ENCODE data around the gene CHCHD3. TPM values are rescaled to one million over a fixed set of nuclear protein-coding genes. Genes with fewer than 3 reads are reported as not detected.
"Not testable (repeated sequence)": the region's sequence is repeated elsewhere in the genome, so short reads cannot be mapped to it uniquely, and the experiment has no call there.

CHCHD3 gene
- total and polyA plus RNA-seq, 2 donors (not counting 1 experiment from before 2014, with no cell fraction given) = 80.8 to 94.0 TPM

DNA sequence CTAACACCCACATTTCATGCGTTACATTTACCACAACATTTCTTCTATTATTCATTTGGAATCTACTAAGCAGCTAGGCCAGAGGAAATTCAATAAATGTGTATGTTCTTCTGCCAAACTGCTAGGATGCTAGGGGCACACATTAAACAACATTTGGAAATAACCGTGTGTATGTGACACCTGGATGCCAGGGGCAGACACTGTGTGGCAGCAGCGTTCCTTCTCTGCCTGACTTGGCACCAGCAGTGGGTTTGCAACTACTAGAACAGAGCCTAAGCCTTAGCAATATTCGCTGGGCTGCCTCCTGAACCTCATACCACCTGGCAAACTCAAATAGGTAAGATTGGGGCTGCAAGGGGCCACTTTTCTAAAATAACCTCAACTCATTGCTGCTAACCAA lies 182.1 kb downstream of the CHCHD3 start:
- DNase-seq (ENCODE audit: low read depth in 2 of 2) = no peak
- no peak overlapping the region for H3K9ac ChIP-seq (ENCODE audit: insufficient read depth, low read length)
- no peak overlapping the region for H3K27ac ChIP-seq (ENCODE audit: insufficient read depth, low read length)
- no peaks in the 10 kb centered on the region for H3K4me1 ChIP-seq (ENCODE audit: control insufficient read depth, extremely low read depth, insufficient read depth, low read length)
- no peaks in the 10 kb centered on the region for H3K79me2 ChIP-seq (ENCODE audit: control insufficient read depth, insufficient read depth, low read length)
- no peaks in the 10 kb centered on the region for H3K27me3 ChIP-seq (ENCODE audit: control insufficient read depth, insufficient read depth, low read length)
- no peaks in the 10 kb centered on the region for H3K9me3 ChIP-seq (ENCODE audit: control insufficient read depth, insufficient read depth, low read depth, low read length)
- no peak overlapping the region for H3K4me2 ChIP-seq (ENCODE audit: extremely low read depth, insufficient read depth, low read length)
- no peaks in the 10 kb centered on the region for H4K20me1 ChIP-seq (ENCODE audit: control insufficient read depth, extremely low read depth, insufficient read depth, low read length)
- H3K36me3 ChIP-seq (ENCODE audit: control insufficient read depth, insufficient read depth, low read length) = no peaks in the 10 kb centered on the region
- no peak overlapping the region for H2AFZ ChIP-seq (ENCODE audit: low read length)
- H3K4me3 ChIP-seq (replicated peaks in 1 of 4; ENCODE audit: control extremely low read depth in 1 of 4, insufficient read depth in 1 of 4, low read depth in 3 of 4, low read length in 4 of 4) = no peak overlapping the region
- no peak for TF ChIP-seq EZH2 (IDR thresholded peaks at IDR 0.05; ENCODE audit: low read length, missing control alignments)
- TF ChIP-seq CTCF (conservative IDR thresholded peaks at IDR 0.05 in 1 of 2, IDR thresholded peaks at IDR 0.05 in 1 of 2; ENCODE audit: low read depth in 1 of 2, low read length in 2 of 2) = no peak

DNA sequence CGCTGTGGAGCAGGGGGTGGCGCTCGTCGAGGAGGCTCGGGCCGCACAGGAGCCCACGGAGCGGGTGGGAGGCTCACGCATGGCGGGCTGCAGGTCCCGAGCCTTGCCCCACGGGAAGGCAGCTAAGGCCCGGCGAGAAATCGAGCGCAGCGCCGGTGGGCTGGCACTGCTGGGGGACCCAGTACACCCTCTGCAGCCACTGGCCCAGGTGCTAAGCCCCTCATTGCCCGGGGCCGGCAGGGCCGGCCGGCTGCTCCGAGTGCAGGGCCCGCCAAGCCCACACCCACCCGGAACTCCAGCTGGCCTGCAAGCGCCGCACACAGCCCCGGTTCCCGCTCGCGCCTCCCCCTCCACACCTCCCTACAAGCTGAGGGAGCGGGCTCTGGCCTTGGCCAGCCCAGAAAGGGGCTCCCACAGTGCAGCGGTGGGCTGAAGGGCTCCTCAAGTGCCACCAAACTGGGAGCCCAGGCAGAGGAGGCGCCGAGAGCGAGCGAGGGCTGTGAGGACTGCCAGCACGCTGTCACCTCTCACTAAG lies 183.2 kb downstream of the CHCHD3 start:
- not testable (repeated sequence) for H3K4me3 ChIP-seq (replicated peaks in 1 of 4; ENCODE audit: control extremely low read depth in 1 of 4, insufficient read depth in 1 of 4, low read depth in 3 of 4, low read length in 4 of 4); H3K9ac ChIP-seq (ENCODE audit: insufficient read depth, low read length); H2AFZ ChIP-seq (ENCODE audit: low read length); H3K9me3 ChIP-seq (ENCODE audit: control insufficient read depth, insufficient read depth, low read depth, low read length); H3K4me1 ChIP-seq (ENCODE audit: control insufficient read depth, extremely low read depth, insufficient read depth, low read length); H3K27ac ChIP-seq (ENCODE audit: insufficient read depth, low read length); H3K36me3 ChIP-seq (ENCODE audit: control insufficient read depth, insufficient read depth, low read length); H3K4me2 ChIP-seq (ENCODE audit: extremely low read depth, insufficient read depth, low read length); H4K20me1 ChIP-seq (ENCODE audit: control insufficient read depth, extremely low read depth, insufficient read depth, low read length); DNase-seq (ENCODE audit: low read depth in 2 of 2); H3K27me3 ChIP-seq (ENCODE audit: control insufficient read depth, insufficient read depth, low read length); H3K79me2 ChIP-seq (ENCODE audit: control insufficient read depth, insufficient read depth, low read length)

- Histone ChIP-seq H3K4me3 (replicated peaks in 1 of 4; ENCODE audit: control extremely low read depth in 1 of 4, insufficient read depth in 1 of 4, low read depth in 3 of 4, low read length in 4 of 4) (no peak overlapping the region), H3K27ac (ENCODE audit: insufficient read depth, low read length) (no peak overlapping the region), H3K9ac (ENCODE audit: insufficient read depth, low read length) (no peak overlapping the region), H3K9me3 (ENCODE audit: control insufficient read depth, insufficient read depth, low read depth, low read length) (no peaks in the 10 kb centered on the region), H3K27me3 (ENCODE audit: control insufficient read depth, insufficient read depth, low read length) (no peaks in the 10 kb centered on the region), H3K79me2 (ENCODE audit: control insufficient read depth, insufficient read depth, low read length) (no peaks in the 10 kb centered on the region), H3K36me3 (ENCODE audit: control insufficient read depth, insufficient read depth, low read length) (no peaks in the 10 kb centered on the region), H3K4me2 (ENCODE audit: extremely low read depth, insufficient read depth, low read length) (no peak overlapping the region), H2AFZ (ENCODE audit: low read length) (no peak overlapping the region), H3K4me1 (ENCODE audit: control insufficient read depth, extremely low read depth, insufficient read depth, low read length) (no peaks in the 10 kb centered on the region), H4K20me1 (ENCODE audit: control insufficient read depth, extremely low read depth, insufficient read depth, low read length) (no peaks in the 10 kb centered on the region)
- TF ChIP-seq EZH2 (IDR thresholded peaks at IDR 0.05; ENCODE audit: low read length, missing control alignments) = no peak
- no peak for TF ChIP-seq CTCF (conservative IDR thresholded peaks at IDR 0.05 in 1 of 2, IDR thresholded peaks at IDR 0.05 in 1 of 2; ENCODE audit: low read depth in 1 of 2, low read length in 2 of 2)
- DNase-seq (ENCODE audit: low read depth in 2 of 2) = no peak
Measured at GRCh38 chr7:132897093-132897687, 184.7 kb downstream of the CHCHD3 start.
